Upper lobe of right lung (tissue), 1 donor: ENCODE measurements around the gene RTRAF. TPM values are rescaled to one million over a fixed set of nuclear protein-coding genes. Genes with fewer than 3 reads are reported as not detected.

Source experiments
- ATAC-seq: fragments of 200-7000 bp; cut with Tn5 transposase; one replicate; pipeline ENCODE4 v1.9.1; 2020; ENCODE audit warnings: mild to moderate bottlenecking, moderate library complexity
- DNase-seq: peaks from one replicate; pipeline ENCODE4 v3.0.0-alpha.2; 2020
- H3K27ac ChIP-seq: fragments of 200-600 bp; one replicate; pipeline ENCODE4 v1.8.0; 2022
- H3K27me3 ChIP-seq: fragments of 200-600 bp; one replicate; pipeline ENCODE4 v1.8.0; 2022; ENCODE audit warnings: mild to moderate bottlenecking
- H3K36me3 ChIP-seq: fragments of 200-600 bp; one replicate; pipeline ENCODE4 v1.8.0; 2022
- H3K4me1 ChIP-seq: fragments of 200-600 bp; one replicate; pipeline ENCODE4 v1.8.0; 2022
- H3K4me3 ChIP-seq: fragments of 200-600 bp; one replicate; pipeline ENCODE4 v1.8.0; 2022; ENCODE audit warnings: mild to moderate bottlenecking
- H3K9me3 ChIP-seq: fragments of 200-600 bp; one replicate; pipeline ENCODE4 v1.8.0; 2022
- intact Hi-C: fragments of 100-400 bp; cut with DNase I; formaldehyde crosslinking; loops from one replicate; pipeline ENCODE4 v1.11.0; 2022
- total RNA-seq: library from RNA; stranded (reverse); fragmentation: NEBNext Ultra II Directional; extraction: Animal tissue kit (Norgen Biotek cat#: 25700); gene quantifications from one replicate; pipeline ENCODE4 v1.2.1, GENCODE V29; 2021
- TF ChIP-seq, protein P1 (sequence below): fragments of 200-600 bp; IDR thresholded peaks from one replicate; pipeline ENCODE4 v1.8.0; 2022; ENCODE audit warnings: antibody characterized with exemption
- donor health status: DM: no; HTN: yes; CAD: no; lungs with severe emphysema.

RTRAF gene
- total RNA-seq, 1 donor from 2014 or later: 104 TPM

GRCh38 chr14:52049721-52050588 lies 60.6 kb downstream of the RTRAF start:
- TF ChIP-seq, protein P1, sequence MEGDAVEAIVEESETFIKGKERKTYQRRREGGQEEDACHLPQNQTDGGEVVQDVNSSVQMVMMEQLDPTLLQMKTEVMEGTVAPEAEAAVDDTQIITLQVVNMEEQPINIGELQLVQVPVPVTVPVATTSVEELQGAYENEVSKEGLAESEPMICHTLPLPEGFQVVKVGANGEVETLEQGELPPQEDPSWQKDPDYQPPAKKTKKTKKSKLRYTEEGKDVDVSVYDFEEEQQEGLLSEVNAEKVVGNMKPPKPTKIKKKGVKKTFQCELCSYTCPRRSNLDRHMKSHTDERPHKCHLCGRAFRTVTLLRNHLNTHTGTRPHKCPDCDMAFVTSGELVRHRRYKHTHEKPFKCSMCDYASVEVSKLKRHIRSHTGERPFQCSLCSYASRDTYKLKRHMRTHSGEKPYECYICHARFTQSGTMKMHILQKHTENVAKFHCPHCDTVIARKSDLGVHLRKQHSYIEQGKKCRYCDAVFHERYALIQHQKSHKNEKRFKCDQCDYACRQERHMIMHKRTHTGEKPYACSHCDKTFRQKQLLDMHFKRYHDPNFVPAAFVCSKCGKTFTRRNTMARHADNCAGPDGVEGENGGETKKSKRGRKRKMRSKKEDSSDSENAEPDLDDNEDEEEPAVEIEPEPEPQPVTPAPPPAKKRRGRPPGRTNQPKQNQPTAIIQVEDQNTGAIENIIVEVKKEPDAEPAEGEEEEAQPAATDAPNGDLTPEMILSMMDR: no peak

DNA sequence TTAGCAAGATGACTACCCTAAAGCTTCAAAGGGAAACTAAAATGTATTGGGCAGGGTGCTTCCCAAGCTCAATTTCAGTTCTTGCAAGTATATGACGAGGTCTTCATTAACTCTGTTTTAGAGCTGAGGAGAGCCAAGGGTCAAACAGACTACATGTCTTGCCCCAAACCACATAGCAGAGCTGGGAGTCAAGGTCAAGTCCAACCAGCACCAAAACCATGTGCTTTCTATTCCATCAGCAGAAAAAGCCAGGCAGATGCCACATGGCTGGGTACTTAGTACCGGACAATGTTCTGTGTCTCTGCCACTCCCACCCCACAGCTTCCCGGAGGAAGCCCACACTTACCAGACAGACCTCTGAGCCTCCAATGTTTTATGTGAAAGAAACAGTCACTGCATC lies 61.9 kb downstream of the RTRAF start:
- Histone ChIP-seq H3K4me1 (peaks cover 11% of the 10 kb centered on the region), H3K27ac (no peak overlapping the region), H3K36me3 (no peaks in the 10 kb centered on the region), H3K4me3 (no peak overlapping the region), H3K9me3 (no peaks in the 10 kb centered on the region), H3K27me3 (no peaks in the 10 kb centered on the region)
- DNase-seq: no peak
- intact Hi-C loops: no loop called here
- TF ChIP-seq, protein P1: no peak
- ATAC-seq: no peak

More at GRCh38 chr14:52049721-52050588, 60.6 kb downstream of the RTRAF start:
- no peak for DNase-seq
- Histone ChIP-seq H3K27me3 (no peaks in the 10 kb centered on the region), H3K4me3 (no peak overlapping the region), H3K4me1 (peaks cover 11% of the 10 kb centered on the region), H3K36me3 (no peaks in the 10 kb centered on the region), H3K27ac (no peak overlapping the region), H3K9me3 (no peaks in the 10 kb centered on the region)
- intact Hi-C loops: no loop called here
- no peak for ATAC-seq

GRCh38 chr14:52051871-52052270 lies 62.5 kb downstream of the RTRAF start:
- H3K27me3 ChIP-seq: no peaks in the 10 kb centered on the region
- ATAC-seq (no peak), DNase-seq (no peak)
- H3K4me1 ChIP-seq: peaks cover 11% of the 10 kb centered on the region
- H3K36me3 ChIP-seq: no peaks in the 10 kb centered on the region
- no peaks in the 10 kb centered on the region for H3K9me3 ChIP-seq
- H3K4me3 ChIP-seq: no peak overlapping the region
- TF ChIP-seq, protein P1: no peak
- intact Hi-C loops: no loop called here
- H3K27ac ChIP-seq: peak overlapping the region; percentile 26

DNA sequence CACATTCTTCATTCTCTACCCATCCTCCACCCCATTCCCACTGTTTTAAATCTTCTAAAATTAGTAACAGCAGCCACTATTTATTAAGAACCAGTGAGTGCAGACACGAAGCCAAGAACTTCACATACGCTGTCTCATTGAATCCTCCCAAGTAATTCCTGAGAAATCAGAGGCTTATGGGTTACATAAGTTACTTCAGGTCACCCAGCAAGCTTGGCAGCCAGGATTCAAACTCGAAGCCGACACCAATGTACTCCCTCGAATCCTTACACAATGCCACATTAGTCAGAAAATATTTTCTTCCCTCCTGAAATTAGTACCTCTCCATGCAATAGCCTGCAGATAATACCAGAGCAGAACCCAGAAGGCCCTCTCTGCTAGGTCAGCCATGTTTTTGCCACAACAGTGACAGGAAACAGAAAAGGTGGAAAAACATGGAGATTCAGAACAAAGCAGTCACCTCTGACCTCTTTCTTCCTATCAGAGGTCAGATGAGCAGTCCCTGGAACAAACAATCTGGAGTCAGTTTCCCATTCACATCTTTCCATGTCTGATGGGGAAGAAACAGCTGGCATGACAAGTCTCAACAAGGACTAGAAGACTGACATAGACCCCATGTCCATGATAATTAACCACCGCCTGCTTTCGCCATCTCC lies 63.1 kb downstream of the RTRAF start:
- no peaks in the 10 kb centered on the region for H3K27me3 ChIP-seq
- DNase-seq (no peak), ATAC-seq (no peak)
- TF ChIP-seq, protein P1: no peak
- intact Hi-C loops: no loop called here
- H3K27ac ChIP-seq: peak overlapping the region; percentile 26
- H3K4me1 ChIP-seq: peaks cover 11% of the 10 kb centered on the region
- no peak overlapping the region for H3K4me3 ChIP-seq
- H3K36me3 ChIP-seq: no peaks in the 10 kb centered on the region
- H3K9me3 ChIP-seq: no peaks in the 10 kb centered on the region

DNA sequence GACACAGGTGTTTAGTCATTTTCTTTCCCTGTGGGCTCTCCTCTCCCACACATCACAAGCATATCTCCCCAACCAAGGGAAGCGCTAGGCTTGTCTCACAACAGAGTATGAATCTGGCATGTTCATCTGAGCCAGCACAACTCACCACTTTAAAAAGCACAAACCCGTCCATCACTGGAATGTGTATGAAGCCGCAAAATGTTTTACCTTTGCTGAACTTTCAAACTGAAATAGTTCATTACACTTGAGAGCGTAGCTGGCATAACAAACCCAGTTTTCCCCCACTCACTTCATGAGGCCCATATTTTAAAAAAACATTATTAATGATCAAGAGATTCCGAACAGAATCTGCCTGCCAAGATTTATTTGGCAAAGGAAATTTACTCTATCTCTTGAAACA lies 63.7 kb downstream of the RTRAF start:
- no peak for DNase-seq
- H3K9me3 ChIP-seq: no peaks in the 10 kb centered on the region
- TF ChIP-seq, protein P1: no peak
- no peak for ATAC-seq
- intact Hi-C loops: no loop called here
- peaks cover 11% of the 10 kb centered on the region for H3K4me1 ChIP-seq
- no peaks in the 10 kb centered on the region for H3K36me3 ChIP-seq
- no peak overlapping the region for H3K4me3 ChIP-seq
- no peaks in the 10 kb centered on the region for H3K27me3 ChIP-seq
- H3K27ac ChIP-seq: peak overlapping the region; percentile 26
